ENCODE results near the gene ABCC12. TPM values are rescaled to one million over a fixed set of nuclear protein-coding genes. Genes with fewer than 3 reads are reported as not detected.

ABCC12 gene
- total RNA-seq, 4 donors from 2014 or later, result not detected

GRCh38 chr16:48140821-48141220, 15.0 kb downstream of the ABCC12 start:
- no peak for TF ChIP-seq CTCF (IDR thresholded peaks at IDR 0.05)
- ATAC-seq (ENCODE audit: low FRiP score), result no peak
- no peak for DNase-seq (ENCODE audit: low spot score)

- DNase-seq (ENCODE audit: low spot score), result no peak
- no peak for TF ChIP-seq CTCF (IDR thresholded peaks at IDR 0.05)
- ATAC-seq (ENCODE audit: low FRiP score), result no peak
Observed at GRCh38 chr16:48139517-48139916, 16.3 kb downstream of the ABCC12 start.

- ATAC-seq (ENCODE audit: low FRiP score) (no peak), DNase-seq (ENCODE audit: low spot score) (no peak)
- TF ChIP-seq CTCF (IDR thresholded peaks at IDR 0.05), result no peak
Observed at GRCh38 chr16:48138543-48138942, 17.2 kb downstream of the ABCC12 start.

- TF ChIP-seq CTCF (IDR thresholded peaks at IDR 0.05), result no peak
- no peak for ATAC-seq (ENCODE audit: low FRiP score)
- DNase-seq (ENCODE audit: low spot score), result no peak
Observed at GRCh38 chr16:48137822-48138221, 18.0 kb downstream of the ABCC12 start.

GRCh38 chr16:48136547-48137360, 19.0 kb downstream of the ABCC12 start:
- ATAC-seq (ENCODE audit: low FRiP score), result no peak
- no peak for DNase-seq (ENCODE audit: low spot score)
- TF ChIP-seq CTCF (IDR thresholded peaks at IDR 0.05), result no peak

- DNase-seq (ENCODE audit: low spot score), result no peak
- no peak for ATAC-seq (ENCODE audit: low FRiP score)
- no peak for TF ChIP-seq CTCF (IDR thresholded peaks at IDR 0.05)
Observed at GRCh38 chr16:48133455-48134211, 22.2 kb downstream of the ABCC12 start.
